ENCODE data around the gene LCNL1.
A peak's percentile ranks its signal among the peaks of the same experiment; 100 is the strongest.
"Not testable (repeated sequence)": the region's sequence is repeated elsewhere in the genome, so short reads cannot be mapped to it uniquely, and the experiment has no call there.

LCNL1 gene

GRCh38 chr9:137028263-137029057 lies 45.7 kb downstream of the LCNL1 start:
- DNase-seq, result peak; percentile 75

- peak; percentile 85 for DNase-seq
Observed at GRCh38 chr9:137029058-137029936, 46.5 kb downstream of the LCNL1 start.

DNA sequence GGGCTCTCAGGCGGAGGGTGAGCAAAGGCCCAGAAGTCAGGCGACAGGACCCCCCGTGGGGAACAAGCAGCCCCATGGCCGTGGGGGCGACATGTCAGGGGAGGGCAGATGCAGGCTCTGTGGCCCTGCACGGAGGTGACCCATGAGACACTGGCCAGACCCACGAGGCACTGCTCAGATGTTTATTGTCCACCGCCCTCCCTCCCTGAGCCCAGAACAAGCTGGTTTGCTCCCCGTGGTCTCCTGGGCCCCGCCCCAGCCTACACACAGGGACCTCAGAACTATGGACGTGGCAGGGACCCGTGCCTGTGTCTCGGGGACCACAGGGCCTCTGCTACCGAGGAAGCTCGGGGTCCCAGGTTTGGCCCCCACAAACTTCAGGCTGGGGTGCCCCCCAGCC lies 47.2 kb downstream of the LCNL1 start:
- peak; percentile 48 for DNase-seq

DNA sequence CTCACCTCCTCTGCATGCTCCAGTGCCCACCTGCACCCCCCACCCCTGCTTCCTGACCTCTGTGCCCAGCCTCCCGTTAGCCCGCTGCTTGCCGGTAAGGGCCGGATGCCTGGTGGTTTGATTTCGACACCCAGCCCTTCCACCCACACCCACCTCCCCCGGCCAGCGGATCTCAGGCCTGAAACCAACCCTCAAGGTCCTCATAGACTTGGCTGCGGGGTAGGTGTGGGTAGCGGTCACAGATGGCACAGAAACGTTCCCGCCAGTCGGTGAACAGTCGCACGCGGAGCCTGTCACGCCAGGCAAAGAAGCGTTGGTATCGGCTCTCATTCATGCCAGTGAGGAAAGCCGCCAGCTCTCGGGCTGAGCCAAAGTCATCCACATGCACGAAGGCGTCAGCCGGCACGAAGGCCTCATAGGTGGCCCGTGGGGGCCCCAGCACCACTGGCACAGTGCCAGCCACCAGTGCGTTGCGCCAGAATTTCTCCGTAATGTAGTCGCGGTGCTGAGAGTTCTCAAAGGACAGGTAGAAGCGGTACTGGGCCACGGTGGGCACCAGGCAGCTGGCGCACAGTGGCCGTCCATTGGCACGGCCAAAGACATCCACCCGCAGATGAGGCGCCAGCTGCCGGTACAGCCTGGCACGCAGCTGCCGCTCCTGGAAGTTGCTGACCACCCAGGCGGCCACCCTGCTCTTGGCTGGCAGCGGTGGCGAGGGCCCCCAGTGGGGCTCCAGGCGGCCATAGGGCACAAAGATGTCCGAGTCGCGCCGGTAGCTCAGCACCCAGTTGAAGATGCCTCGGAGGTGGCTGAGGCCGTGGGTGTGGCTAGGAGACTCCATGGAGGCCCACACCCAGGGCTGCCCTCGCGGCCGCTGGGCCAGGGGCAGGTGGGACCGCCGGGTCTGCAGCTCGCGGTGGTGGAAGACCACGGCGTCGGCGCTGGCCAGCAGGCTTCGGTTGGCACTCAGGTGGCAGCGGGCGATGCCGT lies 48.0 kb downstream of the LCNL1 start:
- DNase-seq, result peak; percentile 72

DNA sequence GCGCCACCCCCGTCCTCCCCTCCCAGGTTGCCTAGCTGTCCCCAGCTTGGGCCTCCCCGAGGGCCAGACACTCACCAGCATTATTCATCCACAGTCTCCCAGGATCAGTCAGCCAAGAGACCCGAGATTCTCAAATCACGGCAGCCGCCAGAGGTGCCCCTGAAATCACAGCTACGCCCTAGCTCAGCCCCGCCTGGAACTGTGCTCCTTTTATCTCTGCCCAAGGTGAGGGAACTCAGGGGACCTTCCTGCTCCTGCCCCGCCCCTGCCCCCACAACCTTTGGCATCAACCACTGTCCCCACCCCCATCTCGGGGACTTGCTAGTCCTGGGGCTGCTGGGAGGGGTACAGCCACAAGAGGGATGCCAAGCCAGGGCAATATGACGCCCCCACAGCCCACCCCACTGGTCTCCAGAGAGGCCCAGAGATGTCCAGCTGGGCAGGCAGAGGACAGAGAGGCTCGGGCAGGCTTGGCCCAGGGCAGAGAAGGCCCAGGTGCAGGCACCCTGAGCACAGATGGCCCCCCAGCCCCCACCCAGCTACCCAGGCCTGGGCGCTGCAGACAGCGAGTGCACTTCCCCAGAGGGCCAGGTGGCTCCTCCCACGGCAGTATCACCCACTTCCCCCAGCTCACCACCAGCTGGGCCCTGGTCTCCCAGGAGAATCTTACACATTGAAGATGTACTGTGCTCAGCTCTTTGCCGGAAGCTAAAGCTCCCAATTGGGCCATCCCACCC lies 49.3 kb downstream of the LCNL1 start, which contains the start of gene FUT7:
Gene FUT7 (minus strand): TSS at position 185 of the 737 bp plus-strand sequence. CDS start 97 bp downstream, at position 88.
- no peak for DNase-seq

DNA sequence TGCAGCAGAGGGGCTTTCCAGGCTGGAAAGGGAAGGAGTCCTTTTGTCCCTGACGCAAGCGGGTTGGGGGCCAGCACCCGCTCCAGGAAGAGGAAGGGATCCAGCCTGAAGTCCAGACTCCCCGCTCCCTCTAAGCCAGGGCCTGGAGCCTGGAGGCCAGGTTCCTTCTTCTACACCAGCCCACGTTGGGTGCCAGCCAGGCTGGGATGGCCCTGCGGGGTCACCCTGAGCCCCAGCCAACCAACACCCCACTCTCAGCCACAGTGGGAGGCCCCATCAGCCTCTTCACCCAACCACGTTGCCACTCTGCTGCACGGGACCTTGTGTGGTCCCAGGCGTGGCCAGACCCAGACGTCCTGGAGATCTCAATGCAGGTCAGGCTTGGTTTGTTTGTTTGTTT lies 50.1 kb downstream of the LCNL1 start:
- DNase-seq, result no peak

DNA sequence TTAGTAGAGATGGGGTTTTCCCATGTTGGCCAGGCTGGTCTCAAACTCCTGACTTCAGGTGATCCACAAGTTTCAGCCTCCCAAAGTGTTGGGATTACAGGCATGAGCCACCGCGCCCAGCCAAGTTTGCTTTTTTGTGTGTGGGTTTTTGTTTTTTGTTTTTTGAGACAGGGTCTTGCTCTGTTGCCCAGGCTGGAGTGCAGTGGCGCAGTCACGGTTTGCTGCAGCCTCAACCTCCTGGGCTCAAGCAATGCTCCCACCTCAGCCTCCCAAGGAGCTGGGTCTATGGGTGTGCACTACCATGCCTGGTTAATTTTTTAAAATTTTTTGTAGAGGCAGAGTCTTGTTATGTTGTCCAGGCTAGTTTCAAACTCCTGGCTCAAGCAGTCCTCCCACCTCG lies 50.7 kb downstream of the LCNL1 start:
- DNase-seq, result not testable (repeated sequence)

DNA sequence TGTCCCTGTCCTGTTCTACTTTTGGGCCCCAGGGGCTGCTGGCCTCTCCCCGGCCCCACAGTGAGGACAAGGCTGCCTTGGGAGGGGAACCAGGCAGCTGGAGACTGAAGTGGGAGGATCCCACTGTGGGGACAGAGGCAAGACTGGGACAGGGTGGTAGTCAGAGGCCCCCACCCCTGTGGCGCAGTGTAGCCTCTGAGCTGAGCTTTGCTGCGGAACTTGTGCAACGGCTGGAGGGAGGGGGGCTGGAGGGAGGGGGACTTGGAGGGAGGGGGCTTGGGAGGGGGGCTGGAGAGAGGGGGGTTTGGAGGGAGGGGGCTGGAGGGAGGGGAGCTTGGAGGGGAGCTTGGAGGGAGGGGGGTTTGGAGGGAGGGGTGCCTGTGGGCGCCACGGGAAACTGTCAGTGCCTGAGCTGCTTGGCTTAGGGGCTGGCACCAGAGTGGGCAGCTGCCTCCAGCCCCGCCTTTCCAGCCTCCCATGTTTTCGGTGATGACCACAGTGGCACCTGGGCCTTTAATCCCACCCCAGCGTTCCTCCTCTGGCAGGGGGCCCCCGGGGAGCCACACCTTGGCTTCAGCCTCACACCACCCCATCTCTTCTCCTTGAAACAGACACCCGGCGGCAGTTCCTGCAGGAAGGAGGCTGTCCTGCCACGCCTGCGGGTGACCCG lies 51.4 kb downstream of the LCNL1 start:
- no peak for DNase-seq

DNA sequence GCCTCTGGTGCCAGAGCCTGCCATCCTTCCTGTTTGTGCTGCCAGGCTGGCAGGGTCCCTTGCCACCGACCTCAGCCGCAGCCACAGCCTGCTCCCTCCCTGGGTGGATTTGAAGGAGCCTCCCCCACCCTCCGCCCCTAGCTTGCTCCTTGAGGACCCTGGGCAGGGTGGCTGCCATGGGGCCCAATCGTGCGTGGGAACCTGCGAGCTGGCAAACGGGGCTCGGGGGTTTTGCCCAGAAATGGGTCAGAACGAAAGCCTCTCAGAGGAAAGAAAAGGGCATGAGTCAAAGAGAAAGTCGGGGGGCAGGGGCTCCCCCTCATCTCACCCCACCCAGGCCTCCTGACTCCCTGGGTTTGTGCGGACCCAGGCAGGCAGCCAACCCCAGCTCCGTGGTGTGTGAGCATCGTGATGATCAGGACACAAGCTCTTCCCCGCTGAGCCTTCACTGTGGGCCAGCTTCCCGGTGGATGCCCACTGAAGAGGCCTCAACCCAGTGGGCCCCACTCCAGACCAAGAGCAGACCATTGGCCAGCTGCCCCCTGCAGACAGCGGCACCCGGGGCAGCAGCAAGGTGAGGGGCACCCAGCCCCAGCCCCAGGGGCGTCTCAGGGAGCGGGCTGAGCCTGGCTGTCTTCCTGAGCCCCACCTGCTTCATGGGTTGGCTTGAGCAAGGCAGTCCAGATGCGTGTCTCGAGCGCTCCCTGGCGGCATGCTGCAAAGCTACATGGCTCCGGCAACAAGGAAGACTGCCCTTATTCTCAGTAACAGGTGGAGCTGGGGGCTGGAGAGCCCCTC lies 52.1 kb downstream of the LCNL1 start:
- DNase-seq, result peak; percentile 68

All from NK-92 treated with Interleukin-12 subunit alpha and Interleukin-12 subunit beta, amount 100 ng/mL, for 24 hours (cell line).